ENCODE data around the gene CDKN1C.

Gene CDKN1C

GRCh38 chr11:2916892-2917645 is 31.5 kb upstream of the CDKN1C start:
- TF ChIP-seq, protein P1, sequence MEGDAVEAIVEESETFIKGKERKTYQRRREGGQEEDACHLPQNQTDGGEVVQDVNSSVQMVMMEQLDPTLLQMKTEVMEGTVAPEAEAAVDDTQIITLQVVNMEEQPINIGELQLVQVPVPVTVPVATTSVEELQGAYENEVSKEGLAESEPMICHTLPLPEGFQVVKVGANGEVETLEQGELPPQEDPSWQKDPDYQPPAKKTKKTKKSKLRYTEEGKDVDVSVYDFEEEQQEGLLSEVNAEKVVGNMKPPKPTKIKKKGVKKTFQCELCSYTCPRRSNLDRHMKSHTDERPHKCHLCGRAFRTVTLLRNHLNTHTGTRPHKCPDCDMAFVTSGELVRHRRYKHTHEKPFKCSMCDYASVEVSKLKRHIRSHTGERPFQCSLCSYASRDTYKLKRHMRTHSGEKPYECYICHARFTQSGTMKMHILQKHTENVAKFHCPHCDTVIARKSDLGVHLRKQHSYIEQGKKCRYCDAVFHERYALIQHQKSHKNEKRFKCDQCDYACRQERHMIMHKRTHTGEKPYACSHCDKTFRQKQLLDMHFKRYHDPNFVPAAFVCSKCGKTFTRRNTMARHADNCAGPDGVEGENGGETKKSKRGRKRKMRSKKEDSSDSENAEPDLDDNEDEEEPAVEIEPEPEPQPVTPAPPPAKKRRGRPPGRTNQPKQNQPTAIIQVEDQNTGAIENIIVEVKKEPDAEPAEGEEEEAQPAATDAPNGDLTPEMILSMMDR (conservative IDR thresholded peaks at IDR 0.05; ENCODE audit: low read depth, low read length) = no peak
- H3K4me3 ChIP-seq (ENCODE audit: low read length) = no peak overlapping the region
- DNase-seq (ENCODE audit: low read depth) = no peak

GRCh38 chr11:2916114-2916891 is 30.7 kb upstream of the CDKN1C start:
- H3K4me3 ChIP-seq (ENCODE audit: low read length) = no peak overlapping the region
- no peak for DNase-seq (ENCODE audit: low read depth)
- TF ChIP-seq, protein P1 (conservative IDR thresholded peaks at IDR 0.05; ENCODE audit: low read depth, low read length) = no peak

DNA sequence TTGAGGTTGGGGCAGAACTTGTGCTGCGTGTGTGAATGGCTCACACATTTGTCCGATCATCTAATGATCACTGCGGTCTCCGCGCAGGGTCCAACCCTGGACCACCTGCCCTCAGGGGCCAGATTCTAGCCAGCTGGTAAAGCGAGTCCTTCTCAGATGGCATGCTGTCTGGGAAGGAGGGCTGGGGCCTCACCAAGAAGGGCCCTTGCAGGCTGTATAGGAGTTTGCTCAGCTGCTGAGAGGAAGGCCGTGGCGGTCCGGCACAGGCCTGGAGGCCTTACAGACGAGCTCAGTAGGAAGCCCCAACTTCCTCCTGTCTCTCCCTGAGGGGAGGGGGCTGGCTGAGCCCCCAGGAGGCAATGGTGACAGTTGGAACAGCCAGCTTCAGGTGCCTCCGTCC is 29.9 kb upstream of the CDKN1C start:
- TF ChIP-seq, protein P1 (conservative IDR thresholded peaks at IDR 0.05; ENCODE audit: low read depth, low read length) = no peak
- no peak for DNase-seq (ENCODE audit: low read depth)
- no peak overlapping the region for H3K4me3 ChIP-seq (ENCODE audit: low read length)

- TF ChIP-seq, protein P1 (conservative IDR thresholded peaks at IDR 0.05; ENCODE audit: low read depth, low read length) = no peak
- DNase-seq (ENCODE audit: low read depth) = no peak
- no peak overlapping the region for H3K4me3 ChIP-seq (ENCODE audit: low read length)
Measured at GRCh38 chr11:2914455-2915195, 29.1 kb upstream of the CDKN1C start.

- DNase-seq (ENCODE audit: low read depth) = no peak
- TF ChIP-seq, protein P1 (conservative IDR thresholded peaks at IDR 0.05; ENCODE audit: low read depth, low read length) = no peak
- no peak overlapping the region for H3K4me3 ChIP-seq (ENCODE audit: low read length)
Measured at GRCh38 chr11:2913776-2914175, 28.2 kb upstream of the CDKN1C start.

GRCh38 chr11:2913019-2913431 is 27.4 kb upstream of the CDKN1C start:
- no peak overlapping the region for H3K4me3 ChIP-seq (ENCODE audit: low read length)
- no peak for DNase-seq (ENCODE audit: low read depth)
- TF ChIP-seq, protein P1 (conservative IDR thresholded peaks at IDR 0.05; ENCODE audit: low read depth, low read length) = no peak

Measured in retinal pigment epithelial cell (primary cell).